Measurements from ENCODE around the gene TNFSF9.

GRCh38 chr19:6518145-6518911 is 12.5 kb upstream of the TNFSF9 start:
- TF ChIP-seq EP300 (IDR thresholded peaks at IDR 0.05; ENCODE audit: borderline replicate concordance in 1 of 2, low read depth in 1 of 2, low read length in 1 of 2) (no peak), FOXM1 (IDR thresholded peaks at IDR 0.05; ENCODE audit: low read depth) (no peak), RAD21 (IDR thresholded peaks at IDR 0.05; ENCODE audit: low read length) (no peak), RFX5 (IDR thresholded peaks at IDR 0.05; ENCODE audit: low read length) (no peak), SIN3A (IDR thresholded peaks at IDR 0.05; ENCODE audit: borderline replicate concordance, low read depth, low read length) (no peak), USF2 (IDR thresholded peaks at IDR 0.05; ENCODE audit: borderline replicate concordance, low read depth, low read length) (no peak), MAX (IDR thresholded peaks at IDR 0.05; ENCODE audit: low read depth) (no peak), CHD2 (IDR thresholded peaks at IDR 0.05; ENCODE audit: low read length, partially characterized antibody) (no peak), REST (IDR thresholded peaks at IDR 0.05; ENCODE audit: low read depth, low read length) (no peak), POLR2AphosphoS5 (IDR thresholded peaks at IDR 0.05; ENCODE audit: low read depth, low read length) (no peak), SMC3 (IDR thresholded peaks at IDR 0.05; ENCODE audit: low read depth, low read length) (no peak), YY1 (IDR thresholded peaks at IDR 0.05; ENCODE audit: low read depth) (no peak)
- TF ChIP-seq, protein P1, sequence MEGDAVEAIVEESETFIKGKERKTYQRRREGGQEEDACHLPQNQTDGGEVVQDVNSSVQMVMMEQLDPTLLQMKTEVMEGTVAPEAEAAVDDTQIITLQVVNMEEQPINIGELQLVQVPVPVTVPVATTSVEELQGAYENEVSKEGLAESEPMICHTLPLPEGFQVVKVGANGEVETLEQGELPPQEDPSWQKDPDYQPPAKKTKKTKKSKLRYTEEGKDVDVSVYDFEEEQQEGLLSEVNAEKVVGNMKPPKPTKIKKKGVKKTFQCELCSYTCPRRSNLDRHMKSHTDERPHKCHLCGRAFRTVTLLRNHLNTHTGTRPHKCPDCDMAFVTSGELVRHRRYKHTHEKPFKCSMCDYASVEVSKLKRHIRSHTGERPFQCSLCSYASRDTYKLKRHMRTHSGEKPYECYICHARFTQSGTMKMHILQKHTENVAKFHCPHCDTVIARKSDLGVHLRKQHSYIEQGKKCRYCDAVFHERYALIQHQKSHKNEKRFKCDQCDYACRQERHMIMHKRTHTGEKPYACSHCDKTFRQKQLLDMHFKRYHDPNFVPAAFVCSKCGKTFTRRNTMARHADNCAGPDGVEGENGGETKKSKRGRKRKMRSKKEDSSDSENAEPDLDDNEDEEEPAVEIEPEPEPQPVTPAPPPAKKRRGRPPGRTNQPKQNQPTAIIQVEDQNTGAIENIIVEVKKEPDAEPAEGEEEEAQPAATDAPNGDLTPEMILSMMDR (IDR thresholded peaks at IDR 0.05) = no peak

All from SK-N-SH (cell line).